ENCODE data around the gene TOPBP1. TPM values are rescaled to one million over a fixed set of nuclear protein-coding genes. Genes with fewer than 3 reads are reported as not detected.
"Not testable (repeated sequence)": the region's sequence is repeated elsewhere in the genome, so short reads cannot be mapped to it uniquely, and the experiment has no call there.

The TOPBP1 gene
- total RNA-seq, 1 donor from 2014 or later: 20.0 TPM

DNA sequence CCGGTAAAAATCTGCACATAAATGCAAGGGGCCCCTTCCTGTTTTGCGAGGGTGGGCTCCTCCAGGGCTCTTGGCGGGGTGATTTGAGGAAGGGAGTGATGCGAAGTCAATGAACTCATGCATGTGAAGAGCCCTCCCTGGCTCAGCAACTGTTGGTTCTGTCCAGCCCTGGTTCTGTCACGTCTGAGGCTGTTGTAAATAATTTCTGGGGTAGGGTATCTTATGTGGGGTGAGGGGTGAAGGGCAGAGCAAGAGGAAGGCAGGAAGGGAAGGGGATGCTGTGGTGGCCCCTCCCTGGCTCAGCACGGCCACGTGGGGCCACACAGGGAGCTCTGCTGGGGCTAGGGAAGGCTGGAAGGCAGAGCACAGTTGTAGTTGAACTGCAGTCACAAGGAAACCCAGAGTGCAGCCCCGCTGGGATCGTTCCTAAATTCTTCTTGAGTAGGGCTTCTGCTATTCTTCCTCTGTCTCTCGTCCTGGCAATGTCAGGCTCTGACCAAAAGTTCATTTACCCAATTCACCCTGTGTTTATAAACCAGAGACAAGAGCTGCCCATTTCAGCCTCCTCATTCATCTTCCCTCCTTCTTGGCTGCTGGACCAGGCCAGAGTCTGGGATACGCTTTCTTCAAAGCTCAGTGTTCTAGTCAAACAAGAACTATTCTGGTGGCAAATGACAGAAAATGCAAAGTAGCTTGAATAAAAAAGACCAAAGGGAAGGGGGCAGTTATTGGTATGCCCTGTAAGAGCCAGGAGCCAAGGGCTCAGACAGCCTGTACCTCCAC, 14.8 kb upstream of the TOPBP1 start:
- ATAC-seq (no peak), DNase-seq (ENCODE audit: low spot score) (no peak)
- intact Hi-C loops (cut with DNase I): no loop called here

DNA sequence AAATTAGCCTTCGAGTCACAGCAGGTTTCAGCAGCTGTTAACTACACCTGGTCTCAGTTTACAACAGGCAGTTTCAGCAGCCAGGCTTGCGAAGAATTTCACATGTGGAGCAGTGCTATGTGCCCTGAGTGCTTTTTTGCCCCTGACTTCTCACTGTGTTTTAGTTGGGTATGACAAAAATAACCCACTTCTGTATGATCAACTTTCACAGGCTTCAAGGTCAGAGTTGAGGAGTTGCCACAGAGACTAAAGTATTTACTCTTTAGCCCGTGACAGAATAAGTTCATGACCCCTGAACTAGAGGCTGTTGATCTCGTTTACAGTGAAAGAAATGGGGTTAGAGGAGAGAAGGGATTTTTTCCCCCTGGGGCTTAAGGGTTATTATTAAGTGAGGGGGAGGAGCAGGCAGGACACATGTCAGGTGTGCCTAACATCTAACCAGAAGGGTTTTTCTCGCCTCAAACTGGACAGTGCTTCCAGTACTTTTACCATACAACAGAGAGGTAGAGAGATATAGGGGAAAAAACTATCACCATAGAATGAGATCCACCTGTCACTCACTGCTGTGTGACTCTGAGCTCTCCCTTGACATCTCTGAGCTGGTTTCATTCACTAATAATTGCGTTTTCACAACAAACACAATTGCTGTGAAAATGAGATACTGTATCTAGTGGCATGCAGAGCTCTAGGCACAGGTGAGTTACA, 14.0 kb upstream of the TOPBP1 start:
- DNase-seq (ENCODE audit: low spot score) (no peak), ATAC-seq (no peak)
- intact Hi-C loops (cut with DNase I): no loop called here

DNA sequence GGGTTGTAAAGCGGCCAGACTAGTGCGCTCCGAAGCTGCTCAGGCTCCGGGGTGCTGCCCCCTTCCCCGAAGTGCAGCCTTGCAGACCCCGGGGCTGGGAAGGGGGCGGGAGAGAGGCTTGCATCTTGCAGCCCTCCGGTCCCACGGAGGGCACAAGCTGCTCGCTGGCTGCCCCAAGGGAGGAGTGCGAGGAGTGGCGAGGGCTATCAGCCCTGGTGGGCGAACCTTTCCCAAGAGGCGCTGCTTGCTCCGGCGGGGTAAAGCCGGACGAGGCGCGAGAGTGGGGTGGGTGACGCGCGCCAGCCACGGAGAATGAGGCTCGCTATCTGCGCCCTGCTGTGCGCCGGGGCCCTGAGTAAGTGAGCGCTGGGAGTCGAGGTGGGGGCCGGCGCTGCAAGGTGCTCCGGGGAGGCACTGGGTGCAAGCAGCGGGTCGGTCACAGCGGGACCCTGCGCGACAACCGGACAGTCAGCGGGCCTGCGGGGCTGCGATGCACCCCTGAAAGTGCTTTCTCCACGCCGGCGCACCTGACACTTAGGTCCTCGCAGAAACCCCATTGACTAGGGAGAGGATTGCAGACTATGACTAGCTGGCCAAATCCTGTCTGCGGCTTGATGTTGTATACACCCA, 12.7 kb upstream of the TOPBP1 start:
- no peak for DNase-seq (ENCODE audit: low spot score)
- ATAC-seq: no peak
- intact Hi-C loops (cut with DNase I): no loop called here

DNA sequence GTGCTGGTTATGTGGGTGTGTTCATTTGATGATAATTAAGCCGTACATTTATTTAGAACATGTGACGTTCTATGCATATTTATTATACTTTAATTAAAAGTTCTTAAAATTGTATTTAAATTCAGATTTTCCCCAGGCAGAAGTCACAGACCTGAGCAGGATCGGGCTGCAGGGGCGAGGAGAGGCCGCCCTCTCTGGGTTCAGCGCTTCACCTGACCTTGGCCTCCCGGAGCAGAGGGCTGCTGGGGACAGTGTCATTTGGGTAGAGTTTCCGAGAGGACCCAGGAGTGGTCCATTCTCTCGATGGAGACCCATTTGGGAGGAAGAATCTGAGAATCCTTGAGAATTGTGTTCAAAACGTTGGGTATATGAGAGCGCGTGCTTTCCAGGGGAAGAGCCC, 12.0 kb upstream of the TOPBP1 start:
- no peak for DNase-seq (ENCODE audit: low spot score)
- ATAC-seq: no peak
- intact Hi-C loops (cut with DNase I): no loop called here

DNA sequence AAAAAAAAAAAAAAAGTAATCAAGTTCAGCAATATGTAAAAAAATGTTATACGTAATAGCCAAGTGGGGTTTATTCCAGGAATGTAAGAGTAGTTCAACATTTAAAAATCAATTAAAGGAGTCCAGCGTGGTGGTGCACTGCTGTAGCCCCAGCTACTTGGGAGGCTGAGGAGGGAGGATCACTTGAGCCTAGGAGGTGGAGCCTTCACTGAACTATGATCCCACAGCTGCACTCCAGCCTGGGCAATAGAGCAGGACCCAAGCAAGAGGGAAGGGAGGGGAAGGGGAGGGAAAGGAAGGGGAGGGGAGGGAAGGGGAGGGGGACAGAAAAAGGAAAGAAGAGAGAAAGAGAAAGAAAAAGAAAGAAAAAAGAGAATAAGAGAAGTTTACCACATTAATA, 10.7 kb upstream of the TOPBP1 start:
- no peak for ATAC-seq

DNA sequence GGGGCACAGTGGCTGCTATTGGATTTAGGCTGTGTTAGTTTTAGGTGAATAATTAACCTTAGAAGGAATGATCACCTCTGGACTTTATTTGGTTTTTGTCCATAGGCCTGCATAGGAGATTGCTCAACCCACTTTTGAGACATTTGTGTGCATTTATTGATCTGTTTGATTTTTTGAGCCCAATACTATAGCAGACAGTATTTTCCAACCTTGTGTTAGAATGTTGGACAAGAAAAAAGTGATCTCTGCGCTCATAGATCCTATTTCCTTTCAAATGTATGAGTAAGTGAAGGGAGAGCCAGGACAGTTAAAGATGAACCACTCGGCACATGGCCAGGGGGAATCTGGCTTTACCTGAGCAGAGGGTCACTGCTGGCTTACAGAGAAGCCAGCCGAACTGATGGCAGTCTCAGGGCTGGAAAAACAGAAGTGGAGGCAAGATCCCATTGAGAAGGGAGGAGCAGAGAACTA, 8.8 kb upstream of the TOPBP1 start:
- intact Hi-C loops (cut with DNase I): no loop called here
- no peak for ATAC-seq

More for the DNA sequence above, 10.7 kb upstream of the TOPBP1 start:
- intact Hi-C loops (cut with DNase I): no loop called here
- DNase-seq (ENCODE audit: low spot score): no peak

DNA sequence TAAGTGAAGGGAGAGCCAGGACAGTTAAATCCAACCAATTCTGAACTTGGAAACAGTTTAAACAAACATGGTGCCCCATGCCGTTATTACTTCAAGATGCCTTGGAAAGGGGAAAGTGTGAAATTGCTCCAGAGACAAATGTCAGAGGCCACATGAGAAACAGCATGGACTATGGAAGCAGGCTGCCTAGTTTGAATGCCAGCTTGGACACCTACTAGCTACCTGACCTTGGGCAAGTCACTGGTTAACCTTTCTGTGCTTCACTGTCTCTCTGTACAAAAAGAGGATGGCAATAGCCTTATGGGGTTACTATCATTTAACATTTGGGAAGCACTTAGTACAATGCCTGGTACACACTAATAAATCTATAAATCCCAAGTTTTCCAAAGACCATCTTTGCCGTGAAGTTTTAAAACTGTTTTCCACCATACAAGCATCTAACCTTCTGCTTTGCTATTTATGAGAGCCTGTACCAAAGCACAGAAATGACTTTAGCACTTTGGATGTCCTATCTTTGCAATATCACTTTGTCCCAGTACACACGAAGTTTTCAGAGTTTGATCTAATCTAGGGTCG, 8.3 kb upstream of the TOPBP1 start:
- DNase-seq (ENCODE audit: low spot score) (no peak), ATAC-seq (no peak)
- intact Hi-C loops (cut with DNase I): no loop called here

More for the DNA sequence above, 8.8 kb upstream of the TOPBP1 start:
- DNase-seq (ENCODE audit: low spot score): no peak

DNA sequence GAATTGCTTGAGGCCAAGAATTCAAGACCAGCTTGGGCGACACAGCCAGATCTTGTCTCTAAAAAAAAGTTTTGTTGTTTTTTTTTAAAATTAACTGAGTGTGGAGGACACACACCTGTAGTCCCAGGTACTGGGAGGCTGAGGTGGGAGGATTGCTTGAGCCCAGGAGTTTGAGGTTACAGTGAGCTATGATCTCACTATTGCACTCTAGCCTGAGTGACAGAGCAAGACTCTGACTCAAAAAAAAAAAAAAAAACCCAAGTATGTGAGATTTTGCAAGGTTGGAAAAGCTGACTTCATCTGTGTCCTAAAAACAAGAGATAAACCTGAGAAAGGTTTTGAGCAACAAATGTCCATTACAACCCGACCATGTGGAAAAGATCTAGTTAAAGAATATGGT, 5.4 kb upstream of the TOPBP1 start:
- ATAC-seq: no peak
- intact Hi-C loops (cut with DNase I): no loop called here
- no peak for DNase-seq (ENCODE audit: low spot score)

DNA sequence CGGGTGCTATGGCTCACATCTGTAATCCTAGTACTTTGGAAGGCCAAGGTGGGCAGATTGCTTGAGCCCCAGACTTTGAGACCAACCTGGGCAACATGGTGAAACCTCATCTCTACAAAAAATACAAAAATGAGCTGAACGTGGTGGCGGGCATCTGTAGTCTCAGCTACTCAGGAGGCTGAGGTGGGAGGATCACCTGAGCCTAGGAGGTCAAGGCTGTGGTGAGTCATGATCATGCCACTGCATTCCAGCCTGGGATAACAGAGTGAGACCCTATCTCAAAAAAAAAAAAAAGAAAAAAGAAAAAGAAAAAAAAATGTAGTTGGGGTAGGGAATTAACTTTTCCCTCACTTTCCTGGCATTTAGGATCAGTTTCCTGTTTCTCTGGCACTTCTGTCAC, 3.4 kb upstream of the TOPBP1 start:
- DNase-seq (ENCODE audit: low spot score); intact Hi-C loops (cut with DNase I); ATAC-seq: not testable (repeated sequence)

DNA sequence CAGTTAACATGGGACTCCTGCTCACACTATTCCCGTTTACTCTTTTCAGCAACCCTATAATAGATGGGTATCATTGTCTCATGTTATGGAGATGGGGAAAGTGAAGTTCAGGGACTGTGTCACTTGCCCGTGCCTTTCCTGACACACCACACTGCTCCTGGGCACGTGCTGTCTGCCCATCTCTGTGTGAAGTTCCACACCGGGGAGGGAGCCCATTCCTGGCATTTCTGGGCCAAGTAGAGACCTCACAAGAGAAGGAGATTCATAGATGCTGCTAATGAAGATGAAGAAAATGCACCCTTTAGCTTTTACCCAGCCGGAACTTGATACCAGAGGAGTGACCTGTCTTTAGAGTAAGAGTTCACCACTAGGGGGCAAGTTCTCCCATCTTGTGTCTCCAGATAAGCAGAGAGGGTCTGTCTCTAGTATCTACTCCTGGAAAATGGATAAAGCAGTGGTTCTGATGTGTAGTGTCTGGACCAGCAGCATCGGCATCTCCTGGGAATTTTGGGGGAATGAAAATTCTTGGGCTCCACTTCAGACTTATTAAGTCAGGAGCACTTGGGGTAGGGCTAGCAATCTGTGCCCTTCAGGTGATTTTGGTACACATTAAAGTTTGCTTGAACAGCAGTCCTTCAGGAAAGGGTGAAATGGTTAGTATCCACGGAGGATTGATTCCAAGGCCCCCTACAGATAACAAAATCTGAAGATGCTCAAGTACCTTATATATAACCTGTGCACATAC, 2.0 kb upstream of the TOPBP1 start:
- DNase-seq (ENCODE audit: low spot score): no peak
- peak; percentile 60 for ATAC-seq
- intact Hi-C loops (cut with DNase I): no loop called here

DNA sequence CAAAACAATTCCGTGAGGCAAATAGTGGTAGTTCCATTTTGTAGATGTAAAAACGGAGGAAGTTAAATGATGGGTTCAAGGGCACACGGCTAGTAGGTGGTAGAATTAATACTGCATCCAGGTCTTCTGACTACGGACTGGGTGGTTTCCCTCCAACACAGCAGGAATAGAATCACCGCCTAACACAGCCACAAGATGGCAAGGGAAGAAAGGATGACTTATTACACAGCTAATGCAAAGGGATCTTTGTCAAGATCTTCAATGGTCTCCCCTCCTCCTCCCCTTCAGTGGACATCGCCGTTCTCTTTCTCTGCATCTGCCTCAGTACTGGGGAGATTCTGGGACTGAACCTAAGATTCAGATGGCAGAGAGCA, 524 bp upstream of the TOPBP1 start:
- intact Hi-C loops (cut with DNase I): no loop called here
- peak; percentile 68 for ATAC-seq

DNA sequence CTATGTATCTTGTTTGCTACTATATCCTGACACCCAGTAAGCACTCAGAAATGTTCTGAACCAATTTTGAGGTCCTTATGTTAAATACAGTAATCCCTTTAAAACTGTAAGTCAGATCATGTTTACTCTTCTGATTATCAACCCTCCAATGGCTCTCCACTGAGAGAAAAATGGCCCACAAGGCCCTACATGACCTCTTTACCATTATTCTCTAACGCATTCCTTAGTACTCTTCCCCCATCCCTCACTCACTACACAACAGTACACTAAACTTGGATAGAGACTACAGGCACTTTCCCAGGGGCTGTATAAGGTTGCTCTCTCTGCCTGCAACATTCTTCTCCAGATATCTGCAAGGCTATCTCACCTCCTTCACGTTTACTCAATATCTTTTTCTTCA, 1.9 kb downstream of the TOPBP1 start:
- intact Hi-C loops (cut with DNase I): no loop called here
- ATAC-seq (no peak), DNase-seq (ENCODE audit: low spot score) (no peak)

More for the DNA sequence above, 524 bp upstream of the TOPBP1 start:
- no peak for DNase-seq (ENCODE audit: low spot score)

DNA sequence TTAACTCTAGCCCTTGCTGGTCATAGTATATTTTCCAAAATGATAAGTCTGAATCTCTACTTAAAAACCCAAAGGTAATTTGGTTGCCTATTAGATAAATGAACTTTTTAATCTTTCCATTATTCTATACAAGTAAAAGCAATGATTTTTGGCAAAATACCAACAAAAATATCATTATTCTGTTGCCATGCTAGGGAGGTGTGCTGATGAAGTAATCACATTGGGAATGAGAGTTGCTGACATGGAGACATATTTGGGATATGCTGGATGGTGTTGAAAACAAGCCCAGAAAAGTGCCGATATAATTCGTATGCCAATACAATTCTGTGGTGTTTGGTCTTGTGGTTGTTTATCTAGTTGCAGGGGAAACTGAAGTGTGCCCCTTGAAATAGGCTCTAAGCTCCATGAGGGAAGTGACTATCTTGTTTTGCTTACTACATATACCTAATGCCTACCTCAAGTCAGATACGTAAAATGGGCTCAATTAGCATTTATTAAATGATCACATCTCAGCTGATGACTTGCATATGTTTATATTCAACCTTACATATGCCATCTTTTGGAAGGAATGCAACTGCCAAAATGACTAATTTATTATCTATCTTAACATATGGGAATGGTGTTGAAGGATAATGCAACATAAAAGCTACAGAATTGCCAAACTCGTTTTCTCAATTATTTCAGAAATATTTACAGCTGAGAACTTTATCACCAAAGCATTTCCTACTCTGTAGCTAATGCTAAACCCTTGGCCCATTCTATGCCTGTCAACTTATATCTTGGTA, 5.8 kb downstream of the TOPBP1 start:
- ATAC-seq: no peak
- intact Hi-C loops (cut with DNase I): no loop called here
- no peak for DNase-seq (ENCODE audit: low spot score)

DNA sequence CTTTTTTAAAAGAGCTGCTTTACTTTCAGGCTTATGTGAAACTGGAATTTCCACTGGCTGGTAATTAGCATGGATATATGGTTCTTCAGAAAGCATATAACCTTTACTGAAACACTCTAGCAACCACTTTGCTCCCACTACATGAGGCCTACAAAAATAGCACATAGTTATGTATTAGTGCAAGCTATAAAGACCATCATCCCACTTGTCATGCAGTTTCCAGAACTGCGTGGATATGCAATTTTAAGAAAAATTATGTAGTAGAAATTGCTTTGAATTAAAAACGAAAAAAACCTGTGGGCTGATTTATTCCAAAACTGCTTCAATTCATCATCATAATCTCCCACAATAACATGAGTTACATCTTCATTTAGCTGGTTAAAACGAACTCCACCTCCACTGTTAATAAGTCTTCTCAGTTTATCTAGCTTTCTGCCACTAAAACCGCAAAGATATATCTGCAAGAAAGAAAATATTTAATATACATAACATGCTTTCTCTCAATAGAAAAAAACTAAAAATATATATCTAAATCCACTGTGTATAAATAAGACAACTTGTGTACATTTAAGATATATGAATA, 12.2 kb downstream of the TOPBP1 start:
- intact Hi-C loops (cut with DNase I): no loop called here
- ATAC-seq (no peak), DNase-seq (ENCODE audit: low spot score) (no peak)

DNA sequence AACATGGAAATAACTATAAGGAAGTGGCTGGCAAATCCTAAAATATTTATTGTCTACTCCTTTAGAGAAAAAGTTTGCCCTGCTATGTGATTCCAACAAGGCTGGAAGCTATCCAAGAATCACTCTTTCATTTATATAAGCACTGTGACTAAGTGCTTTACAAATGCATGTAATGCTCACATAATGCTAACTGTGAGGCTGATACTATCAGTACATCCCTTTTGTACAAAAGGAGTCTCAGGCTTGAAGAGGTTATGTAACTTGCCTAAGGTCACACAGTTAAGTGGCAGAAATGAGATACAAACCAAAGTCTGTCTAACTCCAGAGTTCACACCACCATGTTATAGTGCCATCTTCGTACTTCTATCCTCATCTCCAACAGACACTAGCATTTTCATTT, 17.0 kb downstream of the TOPBP1 start:
- DNase-seq (ENCODE audit: low spot score) (no peak), ATAC-seq (no peak)
- intact Hi-C loops (cut with DNase I): no loop called here

DNA sequence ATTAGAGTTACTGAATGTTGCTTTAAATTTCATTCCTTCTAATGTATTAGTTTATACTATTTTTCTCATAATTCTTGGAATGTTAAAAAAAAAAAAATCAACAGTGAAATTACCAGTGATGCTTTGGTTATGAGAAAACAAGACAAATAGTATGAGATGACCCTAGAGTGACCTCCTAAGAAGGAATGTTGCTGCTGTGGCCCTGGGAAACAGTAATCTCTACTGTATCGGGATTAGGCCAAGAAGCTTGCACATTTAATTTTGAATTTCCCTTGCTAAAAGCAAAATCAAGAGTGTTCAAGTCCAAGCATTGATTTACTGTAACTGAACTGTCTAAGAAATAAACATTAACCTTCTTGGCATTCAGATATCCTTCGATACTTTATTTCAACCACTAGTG, 18.1 kb downstream of the TOPBP1 start:
- intact Hi-C loops (cut with DNase I): no loop called here
- ATAC-seq (no peak), DNase-seq (ENCODE audit: low spot score) (no peak)

DNA sequence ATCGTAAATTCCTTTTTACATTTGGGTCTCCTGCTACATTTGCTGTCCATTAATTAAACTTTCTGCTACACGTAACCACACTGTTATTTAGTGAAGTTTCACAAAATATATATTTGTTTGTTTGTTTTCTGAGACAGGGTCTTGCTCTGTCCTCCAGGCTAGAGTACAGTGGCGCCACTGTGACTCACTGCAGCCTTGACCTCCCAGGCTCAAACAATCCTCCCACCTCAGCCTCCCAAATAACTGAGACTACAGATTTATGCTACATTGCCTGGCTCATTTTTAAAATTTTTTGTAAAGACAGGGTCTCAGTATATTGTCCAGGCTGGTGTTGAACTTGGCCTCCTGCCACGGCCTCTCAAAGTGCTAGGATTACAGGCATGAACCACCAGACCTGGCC, 20.5 kb downstream of the TOPBP1 start:
- intact Hi-C loops (cut with DNase I): no loop called here
- no peak for DNase-seq (ENCODE audit: low spot score)
- ATAC-seq: no peak

DNA sequence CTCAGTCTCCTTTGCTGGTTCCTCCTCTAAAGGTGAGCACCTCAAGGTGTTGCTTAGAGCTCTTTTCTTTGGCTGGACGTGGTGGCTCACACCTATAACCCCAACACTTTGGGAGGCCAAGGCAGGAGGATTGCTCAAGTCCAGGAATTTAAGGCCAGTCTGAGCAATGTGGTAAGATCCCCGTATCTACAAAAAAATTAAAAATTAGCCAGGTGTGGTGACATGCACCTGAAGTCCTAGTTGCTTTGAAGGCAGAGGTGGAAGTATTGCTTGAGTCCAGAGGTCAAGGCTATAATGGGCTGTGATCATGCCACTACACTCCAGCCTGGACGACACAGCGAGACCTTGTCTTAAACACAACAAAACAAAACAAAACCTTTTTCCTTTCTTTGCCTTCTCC, 28.3 kb downstream of the TOPBP1 start:
- intact Hi-C loops (cut with DNase I): no loop called here
- ATAC-seq (no peak), DNase-seq (ENCODE audit: low spot score) (no peak)
